ENCODE results near the gene HORMAD1.

- TF ChIP-seq POLR2A (IDR thresholded peaks at IDR 0.05) (peak; percentile 73), CTCF (IDR thresholded peaks at IDR 0.05) (peak in 2 of 4 experiments; percentile 31 to 50)
Measured at GRCh38 chr1:150696995-150697927, 23.4 kb downstream of the HORMAD1 start, which contains the start of gene GOLPH3L.
